ENCODE measurements around the gene MAGEA1.

MAGEA1 gene

GRCh38 chrX:153184787-153185186 is 5.7 kb downstream of the MAGEA1 start (continued):
- no peak for TF ChIP-seq CREB5 (CRISPR knock-in tag; IDR thresholded peaks at IDR 0.05; ENCODE audit: low read depth)
- TF ChIP-seq TOX (CRISPR knock-in tag; IDR thresholded peaks at IDR 0.05; ENCODE audit: borderline replicate concordance): no peak
- TF ChIP-seq TCF4 (CRISPR knock-in tag; IDR thresholded peaks at IDR 0.05; ENCODE audit: borderline replicate concordance): no peak

- ATAC-seq: no peak
- TF ChIP-seq POU6F1 (CRISPR knock-in tag; IDR thresholded peaks at IDR 0.05; ENCODE audit: borderline replicate concordance, low read depth) (no peak), SNAI2 (CRISPR knock-in tag; IDR thresholded peaks at IDR 0.05) (no peak), PATZ1 (CRISPR knock-in tag; IDR thresholded peaks at IDR 0.05; ENCODE audit: borderline replicate concordance) (no peak), TOX (CRISPR knock-in tag; IDR thresholded peaks at IDR 0.05; ENCODE audit: borderline replicate concordance) (no peak), CSRNP3 (CRISPR knock-in tag; IDR thresholded peaks at IDR 0.05) (no peak), OSR1 (CRISPR knock-in tag; IDR thresholded peaks at IDR 0.05) (no peak), BACH2 (CRISPR knock-in tag; IDR thresholded peaks at IDR 0.05; ENCODE audit: borderline replicate concordance) (no peak), ESRRG (CRISPR knock-in tag; IDR thresholded peaks at IDR 0.05) (no peak), ZNF565 (CRISPR knock-in tag; conservative IDR thresholded peaks at IDR 0.05; ENCODE audit: low read depth) (no peak), RARB (CRISPR knock-in tag; IDR thresholded peaks at IDR 0.05) (no peak)
- TF ChIP-seq, protein P1, sequence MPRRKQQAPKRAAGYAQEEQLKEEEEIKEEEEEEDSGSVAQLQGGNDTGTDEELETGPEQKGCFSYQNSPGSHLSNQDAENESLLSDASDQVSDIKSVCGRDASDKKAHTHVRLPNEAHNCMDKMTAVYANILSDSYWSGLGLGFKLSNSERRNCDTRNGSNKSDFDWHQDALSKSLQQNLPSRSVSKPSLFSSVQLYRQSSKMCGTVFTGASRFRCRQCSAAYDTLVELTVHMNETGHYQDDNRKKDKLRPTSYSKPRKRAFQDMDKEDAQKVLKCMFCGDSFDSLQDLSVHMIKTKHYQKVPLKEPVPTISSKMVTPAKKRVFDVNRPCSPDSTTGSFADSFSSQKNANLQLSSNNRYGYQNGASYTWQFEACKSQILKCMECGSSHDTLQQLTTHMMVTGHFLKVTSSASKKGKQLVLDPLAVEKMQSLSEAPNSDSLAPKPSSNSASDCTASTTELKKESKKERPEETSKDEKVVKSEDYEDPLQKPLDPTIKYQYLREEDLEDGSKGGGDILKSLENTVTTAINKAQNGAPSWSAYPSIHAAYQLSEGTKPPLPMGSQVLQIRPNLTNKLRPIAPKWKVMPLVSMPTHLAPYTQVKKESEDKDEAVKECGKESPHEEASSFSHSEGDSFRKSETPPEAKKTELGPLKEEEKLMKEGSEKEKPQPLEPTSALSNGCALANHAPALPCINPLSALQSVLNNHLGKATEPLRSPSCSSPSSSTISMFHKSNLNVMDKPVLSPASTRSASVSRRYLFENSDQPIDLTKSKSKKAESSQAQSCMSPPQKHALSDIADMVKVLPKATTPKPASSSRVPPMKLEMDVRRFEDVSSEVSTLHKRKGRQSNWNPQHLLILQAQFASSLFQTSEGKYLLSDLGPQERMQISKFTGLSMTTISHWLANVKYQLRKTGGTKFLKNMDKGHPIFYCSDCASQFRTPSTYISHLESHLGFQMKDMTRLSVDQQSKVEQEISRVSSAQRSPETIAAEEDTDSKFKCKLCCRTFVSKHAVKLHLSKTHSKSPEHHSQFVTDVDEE (CRISPR knock-in tag; IDR thresholded peaks at IDR 0.05): no peak
Observed at GRCh38 chrX:153190381-153190780, 11.3 kb downstream of the MAGEA1 start.

- no peak for ATAC-seq
- TF ChIP-seq OSR1 (CRISPR knock-in tag; IDR thresholded peaks at IDR 0.05): no peak
- TF ChIP-seq BACH2 (CRISPR knock-in tag; IDR thresholded peaks at IDR 0.05; ENCODE audit: borderline replicate concordance): no peak
- TF ChIP-seq TOX (CRISPR knock-in tag; IDR thresholded peaks at IDR 0.05; ENCODE audit: borderline replicate concordance): no peak
- no peak for TF ChIP-seq CREB5 (CRISPR knock-in tag; IDR thresholded peaks at IDR 0.05; ENCODE audit: low read depth)
- TF ChIP-seq, protein P1 (CRISPR knock-in tag; IDR thresholded peaks at IDR 0.05): no peak
- no peak for TF ChIP-seq ZNF565 (CRISPR knock-in tag; conservative IDR thresholded peaks at IDR 0.05; ENCODE audit: low read depth)
- no peak for TF ChIP-seq GLIS3 (CRISPR knock-in tag; IDR thresholded peaks at IDR 0.05)
- TF ChIP-seq RARB (CRISPR knock-in tag; IDR thresholded peaks at IDR 0.05): no peak
- TF ChIP-seq ZFP30 (CRISPR knock-in tag; IDR thresholded peaks at IDR 0.05): no peak
Observed at GRCh38 chrX:153200462-153200861, 21.4 kb downstream of the MAGEA1 start.
